Caco-2 (cell line): ENCODE measurements around the gene APOA5. TPM values are rescaled to one million over a fixed set of nuclear protein-coding genes. Genes with fewer than 3 reads are reported as not detected.

ENCODE experiments used
- BruUV-seq: library from RNA; stranded (reverse); fragments of 400-500 nt; replicated peaks from 2 replicates; lab custom pipeline; 2021; lab: Mats Ljungman, UMichigan
- CTCF ChIA-PET: fragments of 300-600 bp; sonication (Branson Sonifier 250); formaldehyde crosslinking; loops from one replicate; lab custom pipeline; 2022; ENCODE audit warnings: antibody characterized with exemption; lab: Charles Lee
- POLR2A ChIA-PET: fragments of 300-600 bp; sonication (Branson Sonifier 250); formaldehyde crosslinking; loops from one replicate; lab custom pipeline; 2022; ENCODE audit warnings: antibody characterized with exemption; lab: Charles Lee
- DNase-seq, 2 experiments: peaks; one replicate each; pipeline versions ENCODE4 v3.0.0 to v3.0.0-alpha.2; 2020 to 2022
- H3K27me3 ChIP-seq: replicated peaks from 2 replicates; pipeline ENCODE4 v1.6.0; 2011; ENCODE audit warnings: low read length; ENCODE audit not compliant: control insufficient read depth, insufficient read depth
- H3K36me3 ChIP-seq: 2 replicates; pipeline ENCODE4 v1.5.1; 2011; ENCODE audit warnings: low read length; ENCODE audit not compliant: control insufficient read depth, insufficient read depth
- H3K4me1 ChIP-seq: fragments of 250-450 bp; sonication (Bioruptor Pico); 2 replicates; pipeline ENCODE4 v1.5.1; 2020; ENCODE audit warnings: mild to moderate bottlenecking
- H3K4me3 ChIP-seq: 2 replicates; pipeline ENCODE4 v1.5.1; 2011; ENCODE audit warnings: low read depth, mild to moderate bottlenecking, control low read depth, low read length
- H3K9me3 ChIP-seq: fragments of 250-450 bp; sonication (Bioruptor Pico); 2 replicates; pipeline ENCODE4 v1.5.1; 2020; ENCODE audit warnings: mild to moderate bottlenecking, moderate library complexity
- H3K27ac Mint-ChIP-seq: one replicate; pipeline ENCODE4 v1.8.0; 2022; ENCODE audit warnings: mixed read lengths; ENCODE audit not compliant: unreplicated experiment
- H3K27me3 Mint-ChIP-seq: one replicate; pipeline ENCODE4 v1.8.0; 2022; ENCODE audit warnings: mixed read lengths; ENCODE audit not compliant: insufficient read depth, unreplicated experiment
- H3K36me3 Mint-ChIP-seq: one replicate; pipeline ENCODE4 v1.8.0; 2022; ENCODE audit warnings: mild to moderate bottlenecking, mixed read lengths; ENCODE audit not compliant: insufficient read depth, unreplicated experiment
- H3K4me1 Mint-ChIP-seq: one replicate; pipeline ENCODE4 v1.8.0; 2022; ENCODE audit warnings: low read depth, mixed read lengths; ENCODE audit not compliant: unreplicated experiment
- H3K4me3 Mint-ChIP-seq: one replicate; pipeline ENCODE4 v1.8.0; 2022; ENCODE audit warnings: mild to moderate bottlenecking, moderate library complexity, mixed read lengths; ENCODE audit not compliant: unreplicated experiment
- H3K9me3 Mint-ChIP-seq: one replicate; pipeline ENCODE4 v1.8.0; 2022; ENCODE audit warnings: mixed read lengths; ENCODE audit not compliant: unreplicated experiment
- CTCF ChIP-seq, 2 experiments: fragments of 200-600 bp in 1 of 2; IDR thresholded peaks; 1 replicate in 1 of 2; 2 replicates in 1 of 2; pipeline versions ENCODE4 v1.5.1 to v1.8.0; 2011 to 2022; ENCODE audit warnings: antibody characterized with exemption in 1 of 2, control low read depth in 1 of 2, inconsistent platforms in 1 of 2, low read depth in 1 of 2, low read length in 1 of 2, mild to moderate bottlenecking in 1 of 2, moderate library complexity in 1 of 2; ENCODE audit not compliant: insufficient read depth in 1 of 2, severe bottlenecking in 1 of 2, unreplicated experiment in 1 of 2
- intact Hi-C: fragments of 100-400 bp; cut with micrococcal nuclease; formaldehyde crosslinking; loops from one replicate; pipeline ENCODE4 v1.10.0; 2022; ENCODE audit not compliant: unreplicated experiment
- total RNA-seq: library from RNA; stranded (reverse); gene quantifications from 2 replicates; pipeline ENCODE4 v1.2.3, GENCODE V29; 2022

Gene APOA5
- total RNA-seq, 1 experiment from 2014 or later, result 2.5 TPM

- Histone ChIP-seq H3K36me3 (peaks cover 11% of the 10 kb centered on the region), H3K4me3 (peak overlapping the region; percentile 93), H3K9me3 (no peaks in the 10 kb centered on the region), H3K4me1 (peaks cover 26% of the 10 kb centered on the region), H3K27me3 (no peaks in the 10 kb centered on the region)
- H3K4me1 Mint-ChIP-seq, result peaks cover 43% of the 10 kb centered on the region
- TF ChIP-seq CTCF (IDR thresholded peaks at IDR 0.05; ENCODE audit: insufficient read depth in 1 of 2, low read depth in 1 of 2, low read length in 1 of 2, severe bottlenecking in 1 of 2, unreplicated experiment in 1 of 2), result no peak
- peak overlapping the region; percentile 99 for H3K4me3 Mint-ChIP-seq
- H3K27ac Mint-ChIP-seq, result peak overlapping the region; percentile 98
- intact Hi-C loops, result loop anchor here (1.0 to 2.0 kb wide), 7 partner anchors 15 to 333 kb away; partner anchors contain the start of genes APOA1, APOC3 and ZPR1
- peaks cover 86% of the 10 kb centered on the region for H3K36me3 Mint-ChIP-seq
- BruUV-seq, result TSS peak; percentile 95
- DNase-seq, result no peak
- H3K9me3 Mint-ChIP-seq, result no peaks in the 10 kb centered on the region
- POLR2A ChIA-PET, result interaction anchor here (0.6 to 1.0 kb wide), 3 partner anchors 40 to 371 kb away, joined by 3 to 5 read pairs (median 3); partner anchors contain the start of gene PAFAH1B2
- CTCF ChIA-PET, result interaction anchor here (1.0 to 1.6 kb wide), 4 partner anchors 52 to 405 kb away, joined by 3 to 15 read pairs (median 3); partner anchors contain the start of genes APOA1, APOC3 and SIDT2
- no peaks in the 10 kb centered on the region for H3K27me3 Mint-ChIP-seq
Observed at GRCh38 chr11:116773203-116774097, 18.2 kb downstream of the APOA5 start.

DNA sequence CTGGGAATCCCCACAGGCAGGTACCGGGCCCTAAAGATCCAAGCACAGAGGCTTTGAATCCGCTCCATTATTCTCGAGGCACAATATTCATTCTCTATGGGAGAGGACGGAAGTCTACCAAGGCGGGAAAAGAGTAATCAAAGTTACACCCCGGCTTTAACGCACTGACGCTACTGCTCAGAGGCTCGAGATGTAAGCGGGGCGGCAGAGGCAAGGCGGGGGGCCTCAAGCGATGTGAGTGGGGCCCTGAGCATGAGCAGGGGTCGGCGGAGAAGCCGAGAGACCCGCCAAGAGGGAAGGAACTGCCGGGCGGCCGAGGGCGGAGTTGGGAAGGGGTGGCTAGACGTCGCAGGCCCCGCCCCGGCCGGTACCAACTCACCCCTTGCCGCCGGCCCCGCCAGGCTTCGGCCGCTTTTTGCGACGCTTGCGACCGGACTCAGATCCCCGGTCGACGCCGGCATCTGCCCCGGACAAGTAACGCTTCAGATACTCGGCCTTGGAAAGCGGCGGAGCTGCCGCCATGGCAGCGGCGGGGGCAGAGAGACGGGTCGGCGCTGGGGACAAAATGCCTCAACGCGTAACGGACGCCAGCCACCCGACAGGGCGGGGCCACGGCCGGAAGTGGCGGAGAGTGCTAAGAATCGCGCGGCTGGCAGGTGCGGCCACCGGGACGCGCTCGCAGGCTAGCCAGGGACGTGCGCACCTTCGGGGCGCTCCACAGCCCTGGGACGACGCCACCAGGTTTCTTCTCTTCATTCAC lies 19.1 kb downstream of the APOA5 start, which contains the start of gene BUD13:
Gene BUD13 (minus strand): TSS at position 545 of the 760 bp plus-strand sequence. CDS start 23 bp downstream, at position 522.
- peak within 1 kb of the TSS; percentile 98 for H3K27ac Mint-ChIP-seq
- DNase-seq, result peak; percentile 96 to 99
- Histone ChIP-seq H3K4me3 (peak within 1 kb of the TSS; percentile 93), H3K9me3 (no peaks in the 10 kb centered on the region), H3K4me1 (peaks cover 26% of the 10 kb centered on the region), H3K36me3 (peaks cover 8% of the 10 kb centered on the region), H3K27me3 (no peaks in the 10 kb centered on the region)
- TF ChIP-seq CTCF (IDR thresholded peaks at IDR 0.05; ENCODE audit: insufficient read depth in 1 of 2, low read depth in 1 of 2, low read length in 1 of 2, severe bottlenecking in 1 of 2, unreplicated experiment in 1 of 2), result peak in 1 of 2 experiments; percentile 54
- H3K27me3 Mint-ChIP-seq, result no peaks in the 10 kb centered on the region
- intact Hi-C loops, result loop anchor here (1.0 to 2.0 kb wide), 7 partner anchors 16 to 334 kb away; partner anchors contain the start of genes APOA1, APOC3 and ZPR1
- peak within 1 kb of the TSS; percentile 99 for H3K4me3 Mint-ChIP-seq
- H3K9me3 Mint-ChIP-seq, result no peaks in the 10 kb centered on the region
- H3K36me3 Mint-ChIP-seq, result peaks cover 80% of the 10 kb centered on the region
- CTCF ChIA-PET, result interaction anchor here (1.0 to 1.4 kb wide), 3 partner anchors 53 to 406 kb away, joined by 3 to 15 read pairs (median 3); partner anchors contain the start of genes APOA1 and SIDT2
- POLR2A ChIA-PET, result interaction anchor here (0.6 to 1.5 kb wide), 3 partner anchors 21 to 372 kb away, joined by 3 read pairs; partner anchors contain the start of gene PAFAH1B2
- no TSS peak for BruUV-seq
- peaks cover 37% of the 10 kb centered on the region for H3K4me1 Mint-ChIP-seq
